Measurements from ENCODE around the gene CD247. TPM values are rescaled to one million over a fixed set of nuclear protein-coding genes. Genes with fewer than 3 reads are reported as not detected.

CD247 gene
- total and polyA plus RNA-seq, 2 of the 13 experiments (the other 11 are each of a cell fraction or from before 2014, with no cell fraction given) = 0.20 TPM; not detected in 1

GRCh38 chr1:167440345-167440744, 78.0 kb downstream of the CD247 start:
- no TSS peak for BruUV-seq (replicated peaks)
- FAIRE-seq = no peak
- no peak for DNase-seq (ENCODE audit: low spot score)
- in situ Hi-C loops (cut with HindIII; ENCODE audit: extremely low pct_ligation_motif_present, low pct_unique_long_range_greater_than_20kb) = loop anchor here (5.0 to 10.0 kb wide), 2 partner anchors 373 to 556 kb away; no protein-coding TSS in a partner anchor
- Histone ChIP-seq H3K36me3 (replicated peaks in 1 of 2; ENCODE audit: control insufficient read depth in 1 of 2, insufficient read depth in 2 of 2, low read length in 2 of 2) (no peaks in the 10 kb centered on the region), H3K27me3 (ENCODE audit: control insufficient read depth in 1 of 2, insufficient read depth in 2 of 2, low read length in 2 of 2) (peaks cover 0 to 44% of the 10 kb centered on the region in 2 experiments; a peak in 3 of 5 replicates), H3K27ac (ENCODE audit: extremely low read length, insufficient read depth, low read length) (no peak overlapping the region), H3K4me3 (replicated peaks in 1 of 3; ENCODE audit: insufficient read depth in 1 of 3, low read depth in 2 of 3, low read length in 3 of 3) (no peak overlapping the region), H3K4me2 (ENCODE audit: low read depth, low read length) (no peak overlapping the region), H2AFZ (ENCODE audit: low read length) (no peak overlapping the region), H3K9me3 (ENCODE audit: low read length) (no peaks in the 10 kb centered on the region), H3K9ac (ENCODE audit: insufficient read depth, low read depth, low read length) (no peak overlapping the region), H3K4me1 (ENCODE audit: insufficient read depth, low read length) (peaks cover 20% of the 10 kb centered on the region), H4K20me1 (ENCODE audit: insufficient read depth, low read length) (no peaks in the 10 kb centered on the region), H3K79me2 (ENCODE audit: insufficient read depth, low read length) (no peaks in the 10 kb centered on the region)
- ChIA-PET CTCF (ENCODE audit: low intra/inter-chr PET ratio, low total read pairs) (no interaction called here), POLR2A (no interaction called here)
- no peak for ATAC-seq
- TF ChIP-seq ZFX (CRISPR knock-in tag; IDR thresholded peaks at IDR 0.05; ENCODE audit: low read depth) (no peak), ZBTB34 (CRISPR knock-in tag; IDR thresholded peaks at IDR 0.05) (no peak), ZNF20 (CRISPR knock-in tag; IDR thresholded peaks at IDR 0.05) (no peak)
- intact Hi-C loops (cut with micrococcal nuclease; ENCODE audit: unreplicated experiment) = no loop called here
- 63% methylated on average over 2 of the region's 4 CpGs for WGBS (ENCODE audit: low lambda C conversion rate)

GRCh38 chr1:167439301-167439988, 78.9 kb downstream of the CD247 start:
- ChIA-PET POLR2A (no interaction called here), CTCF (ENCODE audit: low intra/inter-chr PET ratio, low total read pairs) (no interaction called here)
- Histone ChIP-seq H3K27ac (ENCODE audit: extremely low read length, insufficient read depth, low read length) (no peak overlapping the region), H3K4me3 (replicated peaks in 1 of 3; ENCODE audit: insufficient read depth in 1 of 3, low read depth in 2 of 3, low read length in 3 of 3) (peak overlapping the region in 2 of 3 experiments; percentile 40 to 62; a peak in 2 of 6 replicates), H3K9ac (ENCODE audit: insufficient read depth, low read depth, low read length) (no peak overlapping the region), H3K4me2 (ENCODE audit: low read depth, low read length) (peak overlapping the region; percentile 86), H3K4me1 (ENCODE audit: insufficient read depth, low read length) (peaks cover 20% of the 10 kb centered on the region), H3K27me3 (ENCODE audit: control insufficient read depth in 1 of 2, insufficient read depth in 2 of 2, low read length in 2 of 2) (peaks cover 1 to 45% of the 10 kb centered on the region in 2 experiments; a peak in 3 of 5 replicates), H2AFZ (ENCODE audit: low read length) (no peak overlapping the region), H4K20me1 (ENCODE audit: insufficient read depth, low read length) (no peaks in the 10 kb centered on the region), H3K9me3 (ENCODE audit: low read length) (no peaks in the 10 kb centered on the region), H3K36me3 (replicated peaks in 1 of 2; ENCODE audit: control insufficient read depth in 1 of 2, insufficient read depth in 2 of 2, low read length in 2 of 2) (no peaks in the 10 kb centered on the region), H3K79me2 (ENCODE audit: insufficient read depth, low read length) (no peaks in the 10 kb centered on the region)
- in situ Hi-C loops (cut with HindIII; ENCODE audit: extremely low pct_ligation_motif_present, low pct_unique_long_range_greater_than_20kb) (no loop called here), intact Hi-C loops (cut with micrococcal nuclease; ENCODE audit: unreplicated experiment) (no loop called here)
- DNase-seq (ENCODE audit: low spot score) = peak; percentile 20
- no TSS peak for BruUV-seq (replicated peaks)
- WGBS (ENCODE audit: low lambda C conversion rate) = 26% methylated on average over 23 of the region's 49 CpGs
- FAIRE-seq = no peak
- ATAC-seq = peak; percentile 53
- TF ChIP-seq ZNF775 (CRISPR knock-in tag; IDR thresholded peaks at IDR 0.05; ENCODE audit: borderline replicate concordance) (no peak), ZNF709 (CRISPR knock-in tag; IDR thresholded peaks at IDR 0.05) (peak; percentile 59; the same call in 1 of the 2 replicates), ARID3A (IDR thresholded peaks at IDR 0.05; ENCODE audit: low read depth, low read length) (no peak), SATB2 (CRISPR knock-in tag; IDR thresholded peaks at IDR 0.05) (peak; percentile 53; the same call in 1 of the 2 replicates), ZNF558 (CRISPR knock-in tag; IDR thresholded peaks at IDR 0.05; ENCODE audit: borderline replicate concordance) (0 out of 2 replicates have a peak, but pooled peaks have one; percentile 39), ARID2 (CRISPR knock-in tag; IDR thresholded peaks at IDR 0.05; ENCODE audit: borderline replicate concordance) (no peak), KDM1A (CRISPR knock-in tag; IDR thresholded peaks at IDR 0.05) (no peak), THYN1 (CRISPR knock-in tag; IDR thresholded peaks at IDR 0.05; ENCODE audit: borderline replicate concordance, low read depth) (no peak), ZC3H13 (CRISPR knock-in tag; IDR thresholded peaks at IDR 0.05) (0 out of 2 replicates have a peak, but pooled peaks have one; percentile 53), ZNF781 (CRISPR knock-in tag; IDR thresholded peaks at IDR 0.05; ENCODE audit: borderline replicate concordance, not compliant biosample characterization) (peak; percentile 39)
